GM19455 (cell line): ENCODE data around the gene PIP4K2A.

Experiments
- ATAC-seq: cut with Tn5 transposase; IDR thresholded peaks from one replicate; pipeline ENCODE4 v1.9.1; 2021; ENCODE audit not compliant: unreplicated experiment

Gene PIP4K2A

DNA sequence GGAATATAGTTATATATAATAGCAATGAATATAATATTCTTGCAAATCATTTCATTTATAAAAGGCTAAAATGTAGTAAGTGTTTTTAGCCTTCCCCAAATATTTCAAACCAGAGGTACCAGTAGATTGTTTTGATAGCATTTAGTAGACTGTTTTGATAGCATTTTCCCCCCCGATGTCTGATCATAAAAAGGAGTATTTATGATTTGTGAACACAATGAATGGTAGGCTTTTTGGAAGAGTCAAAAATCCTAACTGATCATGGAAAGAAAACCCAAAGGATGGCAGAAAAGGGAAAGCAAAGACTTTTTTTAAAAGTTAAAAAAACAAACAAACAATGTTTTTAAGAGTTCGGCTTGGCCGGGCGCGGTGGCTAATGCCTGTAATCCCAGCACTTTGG is 152.5 kb downstream of the PIP4K2A start:
- no peak for ATAC-seq

GRCh38 chr10:22560913-22561239 is 153.5 kb downstream of the PIP4K2A start:
- ATAC-seq = no peak

- ATAC-seq = no peak
Measured at GRCh38 chr10:22560096-22560912, 154.1 kb downstream of the PIP4K2A start.

DNA sequence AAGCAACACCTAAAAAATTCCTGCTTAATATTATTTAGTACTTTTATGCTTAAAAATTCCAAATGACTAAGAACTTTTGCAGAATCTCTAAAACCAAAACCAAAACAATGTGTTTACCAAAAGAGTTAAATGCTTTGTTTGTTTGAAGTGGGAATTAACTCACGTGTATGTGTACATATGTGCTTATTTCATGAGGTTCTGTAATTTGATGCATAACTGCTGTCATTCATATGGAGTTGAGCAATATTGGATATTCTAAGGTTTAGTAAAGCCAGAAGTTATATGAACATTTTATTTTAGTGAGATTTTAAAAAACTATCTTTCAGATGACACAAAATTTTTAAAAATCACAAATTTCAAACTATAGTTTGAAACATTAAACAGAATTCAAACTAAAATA is 157.1 kb downstream of the PIP4K2A start:
- no peak for ATAC-seq

GRCh38 chr10:22556774-22557173 is 157.6 kb downstream of the PIP4K2A start:
- no peak for ATAC-seq

DNA sequence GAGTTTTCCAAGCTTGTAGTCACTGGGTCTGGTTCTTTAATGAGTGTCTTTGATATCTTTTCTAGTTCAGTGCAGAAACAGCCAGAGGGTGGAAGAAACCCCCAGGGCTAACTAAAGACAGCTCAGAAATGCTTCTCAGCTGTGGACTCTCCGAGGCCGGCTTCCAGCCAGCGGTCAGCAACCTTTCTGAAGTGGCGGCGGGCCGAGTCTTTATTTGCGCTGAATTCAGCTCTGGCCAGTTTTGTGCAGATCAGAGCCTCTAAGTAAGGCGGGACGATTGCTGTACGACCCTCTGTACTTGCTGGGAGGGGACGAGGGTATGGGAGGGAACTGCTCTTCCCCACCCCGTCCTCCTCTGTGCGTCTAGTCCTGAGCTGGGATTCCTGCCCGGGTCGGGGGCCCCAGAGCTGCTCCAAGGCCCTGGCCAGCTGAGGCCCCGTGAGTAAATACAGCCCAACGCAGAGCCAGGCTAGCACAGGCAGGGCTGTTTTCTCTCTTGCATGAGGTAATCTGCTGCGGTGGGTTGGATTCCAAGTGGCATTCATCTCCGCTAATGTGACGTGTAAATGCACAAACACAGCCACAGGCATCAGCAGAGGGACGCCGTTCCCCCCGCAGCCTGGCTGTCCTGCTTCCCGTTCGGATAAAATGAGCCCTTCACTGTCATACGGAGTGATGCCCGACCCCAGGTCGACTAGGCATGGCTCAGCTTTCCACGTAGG is 159.8 kb downstream of the PIP4K2A start:
- ATAC-seq = no peak

GRCh38 chr10:22553452-22553995 is 160.9 kb downstream of the PIP4K2A start:
- ATAC-seq = no peak

GRCh38 chr10:22552888-22553378 is 161.4 kb downstream of the PIP4K2A start:
- ATAC-seq = no peak

GRCh38 chr10:22551681-22552365 is 162.6 kb downstream of the PIP4K2A start:
- ATAC-seq = no peak

- no peak for ATAC-seq
Measured at GRCh38 chr10:22550732-22551131, 163.6 kb downstream of the PIP4K2A start.

- ATAC-seq = no peak
Measured at GRCh38 chr10:22548344-22548743, 166.0 kb downstream of the PIP4K2A start.

- no peak for ATAC-seq
Measured at GRCh38 chr10:22545643-22546042, 168.7 kb downstream of the PIP4K2A start.

DNA sequence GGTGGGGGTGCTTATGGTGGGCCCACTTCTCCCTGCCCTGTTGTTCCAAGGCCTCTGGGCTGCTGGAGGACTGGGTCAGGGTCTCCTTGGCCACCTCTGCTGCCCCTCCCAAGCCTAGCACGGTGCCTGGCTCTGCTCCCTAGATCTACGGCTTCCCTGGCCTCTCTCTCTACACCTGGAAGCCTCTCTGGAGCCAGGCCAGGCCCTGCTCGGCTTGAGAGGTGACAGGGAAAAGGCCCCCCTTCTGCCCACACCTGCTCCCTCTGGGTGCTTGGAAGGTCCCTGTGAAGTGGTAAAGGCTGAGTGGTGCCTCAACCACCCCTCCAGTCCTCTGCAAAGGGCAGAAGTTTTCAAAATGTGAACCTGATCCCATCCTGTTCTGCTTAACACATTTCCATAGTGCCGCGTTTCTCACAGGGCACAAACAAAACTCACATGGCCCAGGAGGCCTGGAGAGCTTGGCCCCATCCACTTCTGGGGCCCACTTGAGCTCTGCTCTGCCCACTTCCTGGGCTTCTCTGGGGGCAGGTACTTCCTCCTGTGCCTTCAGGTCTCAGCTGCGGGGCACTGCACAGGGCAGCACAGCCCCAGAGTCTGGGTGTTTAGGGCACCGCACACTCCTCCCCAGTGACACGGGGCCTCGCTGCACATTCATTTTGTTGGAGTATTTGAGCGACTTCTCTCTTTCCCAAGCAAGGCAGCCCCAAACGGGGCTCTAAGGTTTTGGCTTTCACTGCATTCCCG is 169.9 kb downstream of the PIP4K2A start:
- no peak for ATAC-seq

DNA sequence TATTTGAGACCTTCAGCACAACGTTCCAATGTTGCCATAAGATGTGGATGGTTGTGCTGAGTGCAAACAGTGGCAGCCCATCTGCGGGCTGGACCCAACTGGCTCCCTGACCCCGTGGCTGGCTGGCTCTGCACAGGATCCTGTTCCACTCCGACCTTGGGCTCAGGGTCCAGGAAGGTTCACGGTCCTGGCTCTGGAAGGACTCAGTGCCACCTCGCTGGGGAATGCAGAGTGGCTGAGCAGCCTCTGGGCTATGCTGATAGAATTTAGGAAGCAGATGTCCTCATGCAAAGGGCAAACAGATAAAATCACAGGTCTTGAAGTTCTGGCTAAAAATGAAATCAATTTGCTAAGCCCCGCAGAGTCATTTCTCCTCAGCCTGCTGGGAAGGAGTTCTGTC is 171.6 kb downstream of the PIP4K2A start:
- no peak for ATAC-seq

DNA sequence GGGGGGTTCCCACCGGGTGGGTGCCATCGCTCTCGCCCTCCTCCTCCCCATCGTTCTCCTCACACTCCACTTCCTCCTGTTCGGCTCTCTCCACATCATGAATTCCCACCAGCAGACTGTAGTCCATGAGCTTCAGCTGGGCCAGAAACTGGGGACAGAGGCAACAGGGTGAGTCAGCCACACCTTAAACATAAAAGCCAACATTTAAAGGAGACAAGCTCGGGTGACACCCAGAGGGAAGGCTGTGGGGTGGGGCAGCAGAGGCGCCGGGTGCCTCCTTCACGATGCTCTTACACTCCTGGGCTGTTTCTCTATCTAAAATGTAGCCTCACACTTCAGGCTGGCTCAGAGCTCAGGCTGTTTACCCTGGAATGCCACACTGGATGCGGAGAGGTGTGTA is 172.5 kb downstream of the PIP4K2A start:
- ATAC-seq = no peak

DNA sequence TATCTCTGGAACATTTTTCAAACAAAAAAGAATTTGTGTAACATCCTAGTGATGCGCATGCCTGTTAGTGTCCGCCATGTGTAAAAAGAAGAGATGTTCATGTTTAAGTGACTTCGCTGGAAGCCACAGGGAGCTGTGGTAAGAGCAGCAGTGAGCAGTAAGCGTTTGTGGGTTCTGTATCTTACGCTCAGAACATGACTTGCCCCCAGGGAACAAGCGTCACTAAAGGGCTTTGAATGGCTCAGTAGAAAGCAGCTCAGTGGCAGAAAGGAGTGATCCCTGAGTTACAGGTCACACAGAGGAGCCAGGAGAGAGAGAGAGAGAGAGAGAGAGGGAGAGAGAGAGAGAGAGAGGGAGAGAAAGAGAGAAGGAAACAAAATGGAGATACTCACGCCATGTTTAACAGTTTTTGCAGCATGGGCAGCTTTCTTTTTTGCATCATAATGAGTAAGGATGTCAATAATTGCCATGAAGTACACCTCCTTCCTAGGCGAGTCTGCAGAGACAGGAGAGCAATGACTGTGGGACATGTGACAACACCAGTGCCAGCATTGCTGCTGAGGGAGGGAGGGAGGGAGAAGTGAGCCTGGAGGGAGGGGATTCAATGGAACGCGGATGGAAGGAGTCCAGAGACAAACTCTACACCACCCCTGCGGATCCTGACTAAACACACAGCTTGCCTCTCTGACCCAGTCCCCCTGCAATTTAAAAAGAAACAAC is 174.6 kb downstream of the PIP4K2A start:
- no peak for ATAC-seq

DNA sequence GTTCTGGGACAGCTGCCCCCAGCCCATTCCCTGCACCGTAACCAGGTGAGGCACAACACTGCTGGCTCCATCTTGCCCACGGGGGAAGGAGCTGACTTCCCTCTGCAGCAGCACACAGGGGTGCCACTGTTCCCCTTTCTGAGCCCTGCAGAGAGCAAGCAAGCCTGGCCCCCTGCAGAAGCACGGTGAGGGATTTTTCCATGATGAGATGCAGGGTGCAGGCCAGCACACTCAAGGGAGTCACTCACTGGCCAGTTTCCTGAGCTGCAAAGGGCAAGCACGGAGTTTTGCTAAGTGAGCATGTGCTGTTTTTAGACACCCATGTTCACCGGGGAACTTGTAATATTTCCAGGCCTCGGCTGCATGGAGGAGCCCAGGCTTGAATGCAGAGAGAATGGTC is 176.6 kb downstream of the PIP4K2A start:
- no peak for ATAC-seq

GRCh38 chr10:22536620-22537019 is 177.8 kb downstream of the PIP4K2A start:
- ATAC-seq = no peak

DNA sequence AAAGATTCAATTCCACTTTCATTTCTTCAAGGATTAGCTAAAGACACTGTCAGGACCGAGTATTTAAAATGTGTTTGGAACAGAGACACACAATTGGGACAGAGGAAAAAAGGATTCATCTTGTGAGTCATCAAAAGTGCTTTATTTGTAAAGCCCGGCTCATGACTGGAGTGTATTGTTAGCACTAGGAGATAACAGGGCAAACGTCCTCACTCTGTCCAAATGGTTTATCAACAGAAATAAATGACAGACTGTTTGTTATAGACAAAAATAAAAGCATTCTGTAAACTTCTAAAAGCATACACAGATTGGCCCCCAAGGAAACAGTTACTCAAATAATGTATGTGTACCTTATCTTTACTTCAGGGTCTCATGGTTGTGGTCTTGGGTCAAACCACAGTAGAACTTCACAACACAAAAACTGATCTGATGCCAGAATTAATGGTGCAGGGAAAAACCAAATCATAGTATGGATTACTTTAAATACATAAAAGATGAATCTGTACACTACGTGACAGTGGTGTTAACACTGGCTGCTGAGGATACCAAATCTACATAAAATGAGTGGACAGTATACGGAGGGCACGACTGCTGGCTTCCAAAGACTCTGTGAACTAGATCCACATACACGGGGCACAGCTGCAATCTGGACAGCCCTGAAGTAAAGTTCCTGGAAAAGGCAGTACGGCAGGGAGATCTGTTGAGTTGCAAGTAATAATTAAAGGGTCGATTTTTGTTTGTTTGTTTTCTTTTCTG is 179.4 kb downstream of the PIP4K2A start:
- ATAC-seq = no peak
